HepG2 (cell line): ENCODE results near the gene TNFAIP8L2. TPM values are rescaled to one million over a fixed set of nuclear protein-coding genes. Genes with fewer than 3 reads are reported as not detected.

Experiments used
- BCL6 ChIP-seq: IDR thresholded peaks from 2 replicates; pipeline ENCODE4 v1.6.1; 2016; ENCODE audit warnings: missing genetic modification reagents, missing compliant biosample characterization
- BRF2 ChIP-seq: sonication (generic); formaldehyde crosslinking; IDR thresholded peaks from 2 replicates; pipeline ENCODE4 v1.8.1; 2022; ENCODE audit warnings: mild to moderate bottlenecking, missing genetic modification reagents
- ETV6 ChIP-seq: sonication (generic); formaldehyde crosslinking; conservative IDR thresholded peaks from 2 replicates; pipeline ENCODE4 v1.4.0; 2020; ENCODE audit warnings: missing genetic modification reagents
- FIP1L1 ChIP-seq: fragments of 200-400 bp; formaldehyde crosslinking; IDR thresholded peaks from 2 replicates; pipeline ENCODE4 v1.6.1; 2018; ENCODE audit warnings: low read depth, mild to moderate bottlenecking, low read length, moderate library complexity, borderline replicate concordance; ENCODE audit not compliant: insufficient read depth
- HOXA7 ChIP-seq: sonication (generic); formaldehyde crosslinking; IDR thresholded peaks from 2 replicates; pipeline ENCODE4 v1.8.1; 2022; ENCODE audit warnings: mild to moderate bottlenecking, missing genetic modification reagents, moderate library complexity
- NR1H2 ChIP-seq: sonication (generic); formaldehyde crosslinking; IDR thresholded peaks from 2 replicates; pipeline ENCODE4 v1.8.1; 2022; ENCODE audit warnings: low read depth, missing genetic modification reagents, borderline replicate concordance
- PRDM15 ChIP-seq: sonication (generic); formaldehyde crosslinking; IDR thresholded peaks from 2 replicates; pipeline ENCODE4 v1.4.0; 2020; ENCODE audit warnings: missing genetic modification reagents
- RBM39 ChIP-seq: fragments of 200-400 bp; formaldehyde crosslinking; IDR thresholded peaks from one replicate; pipeline ENCODE4 v1.6.1; 2018; ENCODE audit warnings: antibody characterized with exemption, mild to moderate bottlenecking, low read depth, low read length; ENCODE audit not compliant: poor library complexity, severe bottlenecking
- ZBTB21 ChIP-seq: sonication (generic); formaldehyde crosslinking; IDR thresholded peaks from 2 replicates; pipeline ENCODE4 v1.4.0; 2020; ENCODE audit warnings: missing genetic modification reagents
- ZBTB3 ChIP-seq: sonication (generic); formaldehyde crosslinking; IDR thresholded peaks from 2 replicates; pipeline ENCODE4 v1.4.0; 2020; ENCODE audit warnings: low read depth, mild to moderate bottlenecking, moderate library complexity, missing genetic modification reagents, borderline replicate concordance
- ZKSCAN8 ChIP-seq: IDR thresholded peaks from 2 replicates; pipeline ENCODE4 v1.6.1; 2016; ENCODE audit warnings: borderline replicate concordance, missing genetic modification reagents, missing compliant biosample characterization
- ZNF224 ChIP-seq: sonication (generic); formaldehyde crosslinking; IDR thresholded peaks from 2 replicates; pipeline ENCODE4 v1.5.0; 2020; ENCODE audit warnings: mild to moderate bottlenecking, missing genetic modification reagents
- ZNF441 ChIP-seq: sonication (generic); formaldehyde crosslinking; IDR thresholded peaks from 2 replicates; pipeline ENCODE4 v1.7.0; 2021; ENCODE audit warnings: missing genetic modification reagents, borderline replicate concordance
- ZNF543 ChIP-seq: sonication (generic); formaldehyde crosslinking; IDR thresholded peaks from 2 replicates; pipeline ENCODE4 v1.4.0; 2020; ENCODE audit warnings: mild to moderate bottlenecking, missing genetic modification reagents
- ZNF773 ChIP-seq: sonication (generic); formaldehyde crosslinking; IDR thresholded peaks from 2 replicates; pipeline ENCODE4 v1.4.0; 2020; ENCODE audit warnings: missing genetic modification reagents, borderline replicate concordance
- polyA plus RNA-seq, 8 experiments: library from polyadenylated mRNA; depleted of rRNA in 3 of 8; stranded (reverse) in 7 of 8; unstranded in 1 of 8; fragments of >200 nt; fragmentation: Illumina TruSeq in 4 of 8; extraction: Trizol in 4 of 8; gene quantifications; 2 replicates each; pipeline versions ENCODE4 v1.2.1 to v1.2.3, GENCODE V29; 2011 to 2016; ENCODE audit warnings: low read depth in 4 of 8, missing spikeins in 1 of 8, mixed read lengths in 1 of 8; ENCODE audit not compliant: insufficient read depth in 1 of 8
- total RNA-seq, 5 experiments: library from RNA; depleted of rRNA; stranded (reverse); fragments of >200 nt; fragmentation: Illumina TruSeq; extraction: Trizol; gene quantifications; 2 replicates each; pipeline ENCODE4 v1.2.3, GENCODE V29; 2016; ENCODE audit warnings: low read depth in 1 of 5
- TF ChIP-seq, protein P1 (sequence below): sonication (generic); formaldehyde crosslinking; IDR thresholded peaks from 2 replicates; pipeline ENCODE4 v1.4.0; 2020; ENCODE audit warnings: missing genetic modification reagents, borderline replicate concordance

The TNFAIP8L2 gene
- total and polyA plus RNA-seq, 2 of the 13 experiments (the other 11 are each of a cell fraction or from before 2014, with no cell fraction given) = not detected

- TF ChIP-seq PRDM15 (CRISPR knock-in tag) (no peak; the same call in 1 of the 2 replicates), ZNF224 (CRISPR knock-in tag) (peak; percentile 72; the same call in 1 of the 2 replicates), FIP1L1 (0 out of 2 replicates have a peak, but pooled peaks have one; percentile 55), ZNF441 (CRISPR knock-in tag) (peak; percentile 38; the same call in 1 of the 2 replicates), ZNF543 (peak; percentile 49; the same call in 1 of the 2 replicates), ZKSCAN8 (CRISPR knock-in tag) (peak; percentile 67), ZBTB21 (peak; percentile 64), HOXA7 (CRISPR knock-in tag) (no peak), ETV6 (no peak; the same call in 1 of the 2 replicates), ZBTB3 (CRISPR knock-in tag) (peak; percentile 13; the same call in 1 of the 2 replicates), RBM39 (no peak), BCL6 (CRISPR knock-in tag) (peak; percentile 17; the same call in 1 of the 2 replicates), NR1H2 (CRISPR knock-in tag) (no peak), ZNF773 (CRISPR knock-in tag) (no peak), BRF2 (CRISPR knock-in tag) (peak; percentile 15; the same call in 1 of the 2 replicates)
- TF ChIP-seq, protein P1, sequence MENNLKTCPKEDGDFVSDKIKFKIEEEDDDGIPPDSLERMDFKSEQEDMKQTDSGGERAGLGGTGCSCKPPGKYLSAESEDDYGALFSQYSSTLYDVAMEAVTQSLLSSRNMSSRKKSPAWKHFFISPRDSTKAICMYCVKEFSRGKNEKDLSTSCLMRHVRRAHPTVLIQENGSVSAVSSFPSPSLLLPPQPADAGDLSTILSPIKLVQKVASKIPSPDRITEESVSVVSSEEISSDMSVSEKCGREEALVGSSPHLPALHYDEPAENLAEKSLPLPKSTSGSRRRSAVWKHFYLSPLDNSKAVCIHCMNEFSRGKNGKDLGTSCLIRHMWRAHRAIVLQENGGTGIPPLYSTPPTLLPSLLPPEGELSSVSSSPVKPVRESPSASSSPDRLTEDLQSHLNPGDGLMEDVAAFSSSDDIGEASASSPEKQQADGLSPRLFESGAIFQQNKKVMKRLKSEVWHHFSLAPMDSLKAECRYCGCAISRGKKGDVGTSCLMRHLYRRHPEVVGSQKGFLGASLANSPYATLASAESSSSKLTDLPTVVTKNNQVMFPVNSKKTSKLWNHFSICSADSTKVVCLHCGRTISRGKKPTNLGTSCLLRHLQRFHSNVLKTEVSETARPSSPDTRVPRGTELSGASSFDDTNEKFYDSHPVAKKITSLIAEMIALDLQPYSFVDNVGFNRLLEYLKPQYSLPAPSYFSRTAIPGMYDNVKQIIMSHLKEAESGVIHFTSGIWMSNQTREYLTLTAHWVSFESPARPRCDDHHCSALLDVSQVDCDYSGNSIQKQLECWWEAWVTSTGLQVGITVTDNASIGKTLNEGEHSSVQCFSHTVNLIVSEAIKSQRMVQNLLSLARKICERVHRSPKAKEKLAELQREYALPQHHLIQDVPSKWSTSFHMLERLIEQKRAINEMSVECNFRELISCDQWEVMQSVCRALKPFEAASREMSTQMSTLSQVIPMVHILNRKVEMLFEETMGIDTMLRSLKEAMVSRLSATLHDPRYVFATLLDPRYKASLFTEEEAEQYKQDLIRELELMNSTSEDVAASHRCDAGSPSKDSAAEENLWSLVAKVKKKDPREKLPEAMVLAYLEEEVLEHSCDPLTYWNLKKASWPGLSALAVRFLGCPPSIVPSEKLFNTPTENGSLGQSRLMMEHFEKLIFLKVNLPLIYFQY = no peak
These were observed 9.5 kb downstream of the TNFAIP8L2 start, which contains the start of the genes LYSMD1 and SCNM1 (continued) for GRCh38 chr1:151165738-151166504.
